GM12891 (cell line): Measurements from ENCODE around the gene CELF2.

ENCODE experiments used
- POLR2A ChIP-seq: IDR thresholded peaks from 2 replicates; pipeline ENCODE4 v1.6.1; 2011; ENCODE audit warnings: low read depth, low read length, control low read depth
- POLR2AphosphoS5 ChIP-seq: IDR thresholded peaks from 2 replicates; pipeline ENCODE4 v1.6.1; 2011; ENCODE audit warnings: low read depth, low read length, control low read depth

GRCh38 chr10:11227103-11227502 is 209.4 kb downstream of the CELF2 start:
- TF ChIP-seq POLR2AphosphoS5 (no peak), POLR2A (no peak)
